ENCODE data around the gene NRG2.

Gene NRG2

DNA sequence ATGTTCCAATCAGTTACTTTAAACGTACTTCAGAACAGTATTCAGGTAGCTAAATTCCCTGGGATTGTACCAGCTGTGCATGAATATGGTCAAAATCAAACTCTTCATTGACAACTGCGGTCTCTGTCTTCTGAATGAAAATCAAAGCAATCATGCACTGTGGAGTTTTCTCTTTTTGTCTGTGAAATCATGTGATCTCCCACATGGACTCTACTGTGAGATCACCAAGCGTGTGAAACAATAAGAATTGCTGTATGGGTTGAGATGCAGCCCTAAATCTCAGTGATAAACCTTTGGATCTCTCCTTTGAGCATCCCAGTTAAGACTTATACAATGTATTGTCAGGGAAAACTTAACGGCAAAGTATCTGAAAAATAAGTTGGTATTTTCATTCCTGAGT is 6.1 kb downstream of the NRG2 start:
- TF ChIP-seq FOXP2 (optimal IDR thresholded peaks at IDR 0.05; ENCODE audit: borderline replicate concordance, extremely low read depth, extremely low read length, insufficient read depth), result no peak
- TF ChIP-seq SIN3A (IDR thresholded peaks at IDR 0.05; ENCODE audit: borderline replicate concordance, insufficient read depth, low read length), result no peak
- no peak for TF ChIP-seq TAF1 (IDR thresholded peaks at IDR 0.05; ENCODE audit: borderline replicate concordance, insufficient read depth, low read length)
- no peak for TF ChIP-seq POLR2AphosphoS5 (IDR thresholded peaks at IDR 0.05; ENCODE audit: low read depth, low read length)
- TF ChIP-seq REST (IDR thresholded peaks at IDR 0.05; ENCODE audit: insufficient read depth in 1 of 2, low read depth in 2 of 2, low read length in 2 of 2), result no peak

DNA sequence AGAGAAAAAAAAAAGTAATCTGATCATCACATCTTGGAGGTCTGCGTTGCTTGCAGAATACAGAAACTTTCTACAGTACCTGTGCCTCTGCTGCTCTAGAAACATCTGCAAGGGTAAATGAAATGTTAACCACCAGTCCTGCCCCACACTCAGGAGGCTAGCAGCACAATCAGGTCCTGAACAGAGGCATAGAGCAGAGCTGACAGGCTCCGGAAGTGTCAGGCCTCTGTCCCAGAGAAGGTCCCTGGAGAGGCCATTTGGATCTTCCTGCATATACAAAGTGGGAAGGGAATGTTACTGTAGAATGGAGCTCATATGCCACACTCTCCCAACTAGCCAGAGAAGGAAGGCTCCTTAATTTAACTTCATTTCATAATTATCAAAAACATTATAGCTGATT is 7.2 kb downstream of the NRG2 start:
- no peak for TF ChIP-seq REST (IDR thresholded peaks at IDR 0.05; ENCODE audit: insufficient read depth in 1 of 2, low read depth in 2 of 2, low read length in 2 of 2)

DNA sequence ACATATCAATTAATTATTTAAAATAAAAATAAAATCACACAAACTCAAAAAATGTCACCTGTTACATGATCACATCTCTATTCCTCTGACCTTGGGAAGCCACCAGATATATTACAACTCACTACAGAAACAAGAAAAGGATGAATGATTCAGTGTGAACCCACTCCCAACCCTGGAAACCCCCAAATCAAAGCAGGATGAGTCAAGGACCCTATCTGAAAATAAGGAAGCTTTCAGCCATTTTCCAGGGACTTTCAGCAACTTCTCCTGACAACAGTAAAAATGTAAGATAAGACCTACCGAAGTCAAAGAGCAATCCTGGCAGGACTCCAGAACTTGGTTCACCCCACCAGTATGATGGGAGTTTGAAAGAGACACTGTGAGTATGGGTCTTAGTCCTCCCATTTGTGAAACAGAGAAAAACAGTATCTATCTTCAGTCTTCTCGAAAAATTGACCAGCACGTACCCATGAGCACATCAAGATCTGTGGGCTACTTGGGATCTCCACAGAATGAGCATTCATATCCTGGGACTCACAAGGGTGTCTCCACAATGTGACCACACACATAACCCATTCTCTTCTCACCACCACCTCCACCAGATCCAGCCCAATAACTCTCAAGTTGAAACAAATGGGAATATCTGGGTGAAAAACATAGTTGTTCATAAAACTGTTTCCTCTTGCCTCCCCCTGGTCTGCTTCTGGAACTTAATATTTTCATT is 9.9 kb downstream of the NRG2 start:
- TF ChIP-seq FOXP2 (optimal IDR thresholded peaks at IDR 0.05; ENCODE audit: borderline replicate concordance, extremely low read depth, extremely low read length, insufficient read depth) (no peak), TAF1 (IDR thresholded peaks at IDR 0.05; ENCODE audit: borderline replicate concordance, insufficient read depth, low read length) (no peak), POLR2AphosphoS5 (IDR thresholded peaks at IDR 0.05; ENCODE audit: low read depth, low read length) (no peak), SIN3A (IDR thresholded peaks at IDR 0.05; ENCODE audit: borderline replicate concordance, insufficient read depth, low read length) (no peak), REST (IDR thresholded peaks at IDR 0.05; ENCODE audit: insufficient read depth in 1 of 2, low read depth in 2 of 2, low read length in 2 of 2) (no peak)

DNA sequence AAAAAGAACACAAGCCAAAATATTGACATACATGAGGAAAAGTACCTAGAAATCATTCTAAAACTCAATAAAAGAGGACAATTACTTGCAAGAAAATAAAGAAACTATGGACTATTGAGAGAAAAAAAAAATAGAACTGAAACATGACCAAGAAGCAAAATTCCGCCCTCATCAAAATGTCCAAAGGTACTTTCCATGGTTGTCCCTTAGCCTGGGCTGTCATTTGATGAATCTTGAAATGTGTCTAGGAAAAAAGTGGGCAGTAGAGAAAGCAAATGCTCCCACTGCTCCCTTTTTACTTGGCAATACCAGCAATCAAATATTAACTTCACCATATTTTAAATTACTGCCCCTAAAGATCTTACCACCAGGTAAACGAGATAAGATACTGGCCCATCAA is 10.8 kb downstream of the NRG2 start:
- TF ChIP-seq TAF1 (IDR thresholded peaks at IDR 0.05; ENCODE audit: borderline replicate concordance, insufficient read depth, low read length) (no peak), REST (IDR thresholded peaks at IDR 0.05; ENCODE audit: insufficient read depth in 1 of 2, low read depth in 2 of 2, low read length in 2 of 2) (no peak), POLR2AphosphoS5 (IDR thresholded peaks at IDR 0.05; ENCODE audit: low read depth, low read length) (no peak), FOXP2 (optimal IDR thresholded peaks at IDR 0.05; ENCODE audit: borderline replicate concordance, extremely low read depth, extremely low read length, insufficient read depth) (no peak), SIN3A (IDR thresholded peaks at IDR 0.05; ENCODE audit: borderline replicate concordance, insufficient read depth, low read length) (no peak)

GRCh38 chr5:140027807-140028206 is 15.3 kb downstream of the NRG2 start:
- TF ChIP-seq REST (IDR thresholded peaks at IDR 0.05; ENCODE audit: insufficient read depth in 1 of 2, low read depth in 2 of 2, low read length in 2 of 2), result no peak

Measured in PFSK-1 (cell line).